GM18526 (cell line): Measurements from ENCODE around the gene ERBB4.

ENCODE experiments used
- POLR2A ChIP-seq: IDR thresholded peaks from 3 replicates; pipeline ENCODE4 v1.6.1; 2011; ENCODE audit not compliant: insufficient read length; ENCODE audit errors: extremely low read depth

Gene ERBB4

DNA sequence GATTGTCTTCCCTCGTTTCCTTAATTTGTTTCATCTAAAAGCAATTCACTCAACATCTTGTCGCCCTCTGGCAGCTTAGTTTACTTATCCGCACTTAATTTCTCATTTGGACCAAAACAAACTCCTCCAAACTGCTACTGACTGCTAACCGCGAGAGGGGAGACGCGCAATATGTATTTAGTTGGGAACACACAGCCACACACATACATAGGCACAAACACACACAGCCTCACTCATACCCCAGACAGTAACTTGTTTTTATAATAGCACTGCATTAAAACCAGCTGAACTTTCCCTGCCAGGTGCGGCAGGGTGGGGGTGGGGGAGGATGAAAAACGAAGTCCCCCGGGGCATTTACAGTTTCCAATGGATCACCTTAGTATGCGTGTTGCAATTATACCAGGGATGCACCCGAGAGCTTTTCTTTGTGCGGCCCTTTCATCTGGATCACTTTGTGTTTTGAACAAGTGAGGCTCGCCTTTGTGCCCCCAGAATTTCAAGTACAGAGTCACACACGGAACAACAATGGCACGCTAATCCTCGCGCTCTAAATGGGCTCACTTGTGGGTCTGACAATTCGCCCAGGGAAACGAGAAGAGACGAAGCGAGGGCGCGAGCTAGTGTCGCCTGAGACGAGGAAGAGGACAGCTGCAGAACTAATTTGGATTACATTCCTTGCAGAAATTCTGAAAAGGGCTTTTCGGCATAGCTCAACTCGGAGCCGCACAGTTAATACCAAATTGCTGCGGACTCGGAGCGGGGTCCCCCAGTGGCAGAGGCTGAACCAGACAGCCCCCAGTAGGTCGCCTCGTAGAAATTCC lies 2.4 kb downstream of the ERBB4 start:
- TF ChIP-seq POLR2A = no peak

DNA sequence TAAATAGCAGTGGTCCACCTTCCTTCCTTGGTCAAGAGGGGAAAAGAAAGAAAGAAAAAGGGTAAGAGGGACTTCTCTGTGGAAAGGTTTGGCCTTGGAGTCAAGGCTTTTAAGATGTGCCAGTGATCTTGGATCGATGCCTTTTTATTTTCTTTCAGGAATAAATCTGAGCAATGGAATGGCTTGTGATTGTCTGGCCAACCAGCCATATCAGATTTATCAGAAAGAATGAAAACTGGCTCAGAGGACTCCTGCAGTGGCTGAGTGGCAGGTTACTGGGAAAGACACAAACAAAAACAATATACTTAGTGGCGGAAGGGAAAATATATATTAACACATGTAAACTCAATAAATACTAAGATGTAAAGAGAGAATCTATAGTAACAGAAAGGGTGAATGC lies 4.3 kb downstream of the ERBB4 start:
- TF ChIP-seq POLR2A = no peak

DNA sequence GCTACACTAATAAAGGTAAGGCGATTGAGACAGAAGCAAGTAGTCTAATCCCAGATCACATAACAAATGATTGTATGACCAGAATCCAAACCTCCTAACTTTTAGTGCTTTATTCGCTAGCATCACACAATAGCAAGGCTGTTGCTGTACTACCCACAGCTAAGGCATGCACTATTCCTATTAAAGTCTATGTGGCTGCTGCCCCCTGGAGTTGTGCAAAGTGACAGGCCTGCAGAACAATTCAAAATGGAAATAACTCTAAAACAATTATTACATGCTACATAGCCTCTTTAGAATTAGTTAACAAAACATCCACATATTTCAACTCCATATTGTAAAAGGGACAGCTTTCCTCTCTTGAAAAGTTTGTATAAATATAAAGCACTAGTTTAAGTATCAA lies 6.0 kb downstream of the ERBB4 start:
- TF ChIP-seq POLR2A = no peak

DNA sequence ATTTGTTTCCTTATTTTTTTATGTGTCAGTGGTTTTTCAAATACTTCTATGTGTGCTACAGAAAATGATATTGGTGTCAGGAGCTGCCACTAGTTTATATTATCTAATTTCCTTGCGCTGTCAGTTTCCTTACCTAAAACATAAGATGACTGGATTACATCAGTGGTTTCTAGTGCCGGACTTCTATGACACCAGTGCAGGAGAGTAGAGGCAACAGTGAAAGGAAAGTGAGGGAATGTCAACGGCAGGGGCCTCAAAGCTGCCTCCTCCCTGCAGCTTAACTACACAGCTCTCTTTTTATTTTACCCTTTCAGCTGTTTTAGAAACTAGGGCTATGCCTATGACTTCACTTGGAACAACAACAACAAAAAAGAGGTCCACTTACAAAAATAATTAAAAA lies 6.5 kb downstream of the ERBB4 start:
- no peak for TF ChIP-seq POLR2A

DNA sequence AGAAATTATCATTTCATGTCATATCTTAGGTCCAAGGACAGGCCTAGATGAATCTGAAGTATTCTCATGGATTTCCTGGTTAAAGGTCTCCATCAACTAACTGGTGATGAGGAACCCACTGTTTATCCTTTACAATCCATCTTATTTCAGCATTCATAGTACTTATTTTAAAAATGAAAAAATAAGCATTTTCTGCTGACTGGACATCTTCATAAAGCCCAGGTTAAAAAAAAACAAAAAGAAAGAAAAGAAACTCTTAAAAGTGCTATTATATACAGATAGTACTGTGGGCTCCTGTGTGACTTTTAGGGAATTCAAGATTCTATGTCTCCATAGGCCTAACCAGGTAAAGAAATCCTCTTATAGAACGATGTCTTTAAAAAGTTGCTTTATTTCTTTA lies 7.1 kb downstream of the ERBB4 start:
- TF ChIP-seq POLR2A = no peak

DNA sequence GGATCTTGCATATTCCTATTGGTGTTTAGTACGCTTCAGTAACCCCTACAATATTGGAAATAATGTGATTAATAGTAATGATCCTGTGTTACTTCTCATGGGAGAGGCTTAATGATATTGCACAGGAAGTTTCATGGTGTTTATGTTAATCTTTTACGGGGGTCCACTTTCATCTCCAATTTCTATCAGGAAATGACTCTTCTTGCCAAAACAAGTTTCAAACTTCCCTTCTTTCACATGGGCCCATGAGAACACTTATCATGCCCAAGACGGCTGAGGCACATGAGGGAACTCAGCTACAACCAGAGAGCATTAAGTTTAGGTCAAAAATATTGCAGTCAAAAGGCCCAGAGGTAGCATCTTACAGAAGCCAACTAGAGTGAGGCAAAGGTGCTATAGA lies 7.6 kb downstream of the ERBB4 start:
- no peak for TF ChIP-seq POLR2A

DNA sequence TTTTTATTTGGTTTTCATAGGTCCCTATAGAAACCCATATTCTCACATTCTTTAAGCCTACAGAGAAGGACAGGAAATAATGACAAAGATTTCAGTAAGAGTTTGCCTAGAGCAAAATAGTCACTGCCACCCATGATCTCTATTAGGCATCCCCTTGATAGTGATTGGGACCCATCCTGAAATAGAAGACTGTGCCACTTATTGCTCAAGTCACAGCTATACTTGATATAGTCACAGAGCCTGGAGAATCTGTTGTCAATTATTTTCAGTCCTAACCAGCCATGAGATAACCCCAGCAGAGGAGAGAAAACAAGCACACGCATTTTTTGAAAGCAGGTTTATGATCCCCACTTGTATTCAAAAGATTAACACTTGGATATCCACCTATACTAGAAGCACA lies 8.2 kb downstream of the ERBB4 start:
- TF ChIP-seq POLR2A = no peak

DNA sequence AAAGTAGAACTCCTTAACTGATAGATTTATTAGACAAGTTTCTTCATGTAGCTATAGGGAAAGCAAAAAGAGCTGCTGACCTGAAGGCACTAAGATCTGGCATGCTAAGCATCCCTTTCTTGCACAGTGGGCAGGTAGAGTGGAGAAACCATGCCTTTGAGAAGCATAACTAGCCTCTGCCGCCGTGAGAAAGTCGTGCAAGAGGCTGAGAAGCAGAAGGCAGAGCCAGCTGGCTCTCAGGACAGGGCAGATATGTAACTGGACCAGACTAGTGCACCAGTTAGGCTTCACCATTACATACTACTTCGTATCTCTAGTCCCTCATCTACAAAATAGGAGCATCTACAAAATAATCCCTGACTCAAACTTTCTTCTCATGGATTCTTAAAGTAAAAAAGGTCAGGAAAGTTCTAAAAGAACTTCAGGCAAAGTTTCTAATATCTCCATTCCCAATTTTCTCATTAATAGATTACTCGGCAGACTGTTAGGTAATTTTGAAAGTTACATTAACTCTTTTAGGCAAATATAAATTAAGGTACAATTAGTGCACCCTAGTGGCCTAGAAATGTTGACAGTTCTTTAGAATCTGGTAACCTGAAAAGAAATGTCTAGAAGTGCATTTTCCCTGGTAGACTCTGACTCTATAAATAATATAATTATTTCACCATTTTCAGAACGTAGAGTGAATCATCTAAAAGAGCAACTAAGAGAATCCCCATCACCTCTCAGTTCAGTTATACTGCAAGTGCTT lies 10.3 kb downstream of the ERBB4 start:
- TF ChIP-seq POLR2A = no peak

DNA sequence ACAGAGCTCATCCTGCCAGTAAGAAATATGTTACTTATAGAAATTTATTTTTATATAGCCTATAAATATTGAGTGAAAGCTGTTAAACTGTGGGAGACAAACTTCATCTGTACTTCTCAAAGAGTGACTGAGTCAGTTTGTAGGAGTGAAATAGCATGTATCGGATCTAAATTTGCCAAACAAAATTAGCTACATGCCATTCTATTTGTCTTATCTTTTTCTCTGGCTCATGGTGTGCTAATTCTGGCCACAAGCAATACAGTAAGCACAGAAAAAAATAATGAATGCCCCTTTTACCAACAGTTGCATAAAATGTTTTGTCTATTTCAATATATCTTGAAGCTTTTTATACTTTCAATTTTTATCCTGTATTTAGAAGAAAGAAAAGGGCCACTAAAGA lies 12.5 kb downstream of the ERBB4 start:
- no peak for TF ChIP-seq POLR2A

DNA sequence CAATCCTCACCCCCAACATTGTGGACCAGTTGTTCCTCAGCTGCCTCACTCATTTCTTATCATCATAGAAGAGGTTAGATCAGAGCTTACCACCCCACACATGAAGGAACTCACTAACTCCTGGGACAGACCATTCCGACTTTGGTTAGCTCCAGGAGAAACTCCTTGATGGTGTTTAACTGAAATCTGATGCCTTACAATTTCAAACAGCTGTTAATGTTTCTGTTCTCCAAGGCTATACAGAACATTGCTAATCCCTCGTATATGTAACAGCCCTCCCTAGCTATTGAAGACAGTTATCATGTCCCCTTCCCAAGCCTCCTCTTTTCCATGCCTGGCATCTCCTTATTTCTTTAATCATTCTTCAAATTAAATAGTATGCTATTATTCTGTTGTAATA lies 14.8 kb downstream of the ERBB4 start:
- no peak for TF ChIP-seq POLR2A

DNA sequence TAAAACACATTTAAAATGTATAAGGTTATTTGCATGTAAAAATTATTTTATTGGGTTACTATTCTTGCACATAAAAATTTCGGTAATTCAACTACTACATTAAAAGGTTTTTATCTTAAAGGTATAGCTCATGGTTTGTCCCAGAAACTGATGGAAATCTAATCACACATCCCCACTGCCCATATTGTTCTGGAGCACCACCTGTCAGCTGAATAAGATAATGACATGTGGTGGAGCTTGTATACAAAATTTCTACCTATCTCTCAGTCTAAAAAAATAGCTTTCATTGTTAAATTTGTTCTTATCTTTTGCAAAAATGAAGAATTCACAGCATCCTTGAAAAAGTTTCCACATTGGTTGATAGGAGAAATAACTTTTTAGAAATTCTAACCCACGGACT lies 18.3 kb downstream of the ERBB4 start:
- no peak for TF ChIP-seq POLR2A

DNA sequence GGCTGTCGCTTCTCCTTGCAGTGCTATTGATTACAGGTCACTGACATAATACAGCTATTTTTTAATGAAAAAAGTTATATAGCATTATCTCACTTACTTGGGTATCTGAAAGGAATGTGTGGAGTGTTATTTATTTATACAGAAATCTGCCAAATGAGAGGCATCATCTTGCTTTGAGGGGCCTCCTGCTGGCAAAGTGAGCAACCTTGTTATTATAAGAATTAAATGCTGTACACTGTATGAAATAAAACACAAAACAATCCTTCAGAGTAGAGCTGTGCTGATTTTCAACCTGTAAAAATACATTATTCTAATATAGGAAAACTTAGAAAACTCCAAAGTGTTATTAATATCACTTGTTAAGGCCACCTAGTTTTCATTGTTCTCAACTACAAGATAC lies 20.9 kb downstream of the ERBB4 start:
- TF ChIP-seq POLR2A = no peak

DNA sequence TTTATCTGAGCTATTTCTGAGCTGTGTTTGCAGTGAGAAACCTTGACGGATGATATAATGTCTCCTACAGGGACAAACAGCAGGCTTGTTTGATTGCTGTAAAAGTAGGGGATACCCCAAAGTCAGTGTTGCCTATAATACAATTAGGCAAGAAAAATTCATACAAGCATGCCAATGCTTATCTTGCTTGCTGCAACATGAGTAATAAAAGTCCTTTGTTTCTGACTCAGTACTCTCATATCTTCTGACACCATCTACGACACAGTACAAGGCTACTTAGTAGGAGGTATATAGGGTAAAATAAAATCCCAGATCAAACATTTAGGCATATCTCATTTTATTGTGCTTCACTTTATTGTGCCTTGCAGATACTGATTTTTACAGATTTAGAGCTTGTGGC lies 33.0 kb downstream of the ERBB4 start:
- TF ChIP-seq POLR2A = no peak

DNA sequence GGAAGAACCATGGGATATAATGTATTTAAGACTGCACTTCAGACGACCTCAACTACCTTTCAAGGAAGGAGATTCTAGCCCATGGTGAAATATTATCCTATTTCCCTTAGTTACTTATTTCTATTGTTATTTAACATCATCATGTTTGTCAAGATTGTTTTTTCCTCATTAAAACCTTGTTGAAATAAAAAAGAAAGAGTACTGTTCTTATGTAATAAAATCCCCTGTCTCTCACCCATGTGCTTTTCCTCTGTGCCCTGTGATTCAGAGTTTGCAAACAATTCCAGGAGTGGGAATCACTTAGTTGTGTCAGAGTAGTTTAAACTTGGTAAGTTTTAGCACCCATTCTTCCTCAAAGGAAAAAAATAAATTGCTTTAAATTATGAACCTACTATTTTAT lies 43.6 kb downstream of the ERBB4 start:
- no peak for TF ChIP-seq POLR2A

DNA sequence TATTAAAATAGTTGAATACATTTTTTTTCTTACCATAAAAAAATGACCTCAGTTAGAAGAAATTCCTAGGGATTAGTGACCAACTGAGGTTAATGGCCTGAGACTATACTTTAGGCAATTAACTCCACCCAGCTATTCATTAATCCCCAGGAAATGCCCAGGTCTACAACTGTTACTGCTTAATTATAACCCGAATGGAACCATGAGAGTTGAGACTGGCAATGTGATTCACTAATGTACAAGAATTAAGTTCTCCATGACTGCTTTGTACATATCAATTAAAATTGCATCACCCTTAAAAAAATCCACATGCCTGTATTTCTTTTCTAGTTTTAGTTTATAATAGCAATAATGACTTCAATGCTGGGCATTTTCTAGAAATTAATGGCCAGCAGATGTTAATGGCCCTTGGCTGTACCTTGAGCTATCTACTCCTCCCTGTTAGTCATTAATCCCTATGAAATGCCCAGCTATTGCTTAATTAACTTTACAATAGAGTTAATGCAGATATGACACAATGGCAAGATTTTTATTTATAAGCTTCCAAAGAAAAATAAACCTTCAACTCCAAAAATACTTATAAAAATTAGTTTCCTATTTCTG lies 44.1 kb downstream of the ERBB4 start:
- TF ChIP-seq POLR2A = no peak

DNA sequence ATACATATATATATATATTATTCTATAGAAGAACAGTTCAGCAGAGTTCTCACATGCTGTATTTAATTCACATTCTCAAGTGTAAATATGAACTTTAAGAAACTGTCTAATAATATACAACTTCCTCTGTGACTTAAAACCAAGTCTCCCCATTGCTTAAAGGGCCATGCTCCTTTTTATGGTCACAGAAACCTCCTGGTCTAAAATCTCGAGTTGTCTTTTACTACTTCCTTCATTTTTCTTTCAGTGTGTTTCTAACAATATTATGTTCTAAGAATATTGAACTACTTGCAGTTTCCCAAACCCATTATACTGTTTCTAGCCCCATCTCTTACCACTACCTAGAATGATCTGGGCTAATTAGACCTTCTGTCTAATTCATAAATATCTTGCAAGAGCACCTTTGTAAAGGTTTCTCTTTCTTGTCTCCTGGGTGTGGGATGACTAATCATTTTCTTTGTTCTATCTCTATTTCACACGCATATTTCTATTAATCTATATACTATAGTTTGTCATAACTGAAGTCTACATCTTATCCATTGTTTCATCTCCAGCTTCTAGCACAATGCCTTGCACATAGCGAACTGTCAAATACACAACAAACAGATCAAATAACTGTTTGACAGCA lies 48.8 kb downstream of the ERBB4 start:
- TF ChIP-seq POLR2A = no peak
